ENCODE measurements around the gene TIE1.

Gene TIE1

GRCh38 chr1:43300378-43301094 is at the start of gene TIE1:
Gene TIE1 (plus strand): TSS chr1:43300982. CDS start chr1:43301072, 90 bp downstream.
- DNase-seq = no peak

- no peak for DNase-seq
Measured at GRCh38 chr1:43251024-43251423, 49.8 kb upstream of the TIE1 start.

DNA sequence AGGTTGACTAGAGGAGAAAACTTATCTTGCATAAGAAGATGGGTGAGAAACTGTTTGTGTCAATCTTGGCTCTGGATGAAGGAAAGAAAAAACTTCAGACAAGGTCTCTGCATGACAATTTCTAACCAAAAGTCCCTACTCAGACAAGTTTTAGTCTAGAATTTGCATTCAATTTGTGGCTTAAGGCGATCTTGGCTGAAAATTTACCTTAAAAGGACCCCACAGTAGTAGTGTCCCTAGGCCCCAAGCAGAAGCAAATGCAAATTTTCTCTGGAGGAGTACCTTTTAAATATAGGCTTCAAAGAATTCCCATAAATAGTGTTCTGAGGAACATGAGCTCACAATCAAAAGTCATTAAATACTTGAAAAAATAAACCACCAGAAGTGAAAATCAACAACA is 48.6 kb upstream of the TIE1 start:
- no peak for DNase-seq

DNA sequence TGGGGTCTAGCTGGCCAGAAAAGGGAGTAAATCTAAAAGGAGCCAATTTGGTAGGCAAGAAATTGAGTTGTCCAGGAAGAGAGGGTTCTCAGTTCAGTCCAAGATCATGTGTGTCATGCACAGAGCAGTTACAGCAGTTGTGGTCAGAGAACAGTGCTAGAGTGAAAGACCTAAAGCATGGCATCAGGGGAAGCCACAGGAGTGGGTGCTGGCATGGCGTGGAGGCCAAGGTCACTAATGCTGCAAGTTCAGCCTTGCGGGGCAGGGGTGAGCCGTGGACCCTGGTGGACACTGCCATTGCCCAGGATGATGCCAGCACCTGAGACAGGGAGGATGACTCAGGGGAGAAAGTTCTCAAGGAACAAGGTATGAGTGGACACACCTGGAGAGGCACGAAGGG is 47.6 kb upstream of the TIE1 start:
- no peak for DNase-seq

- DNase-seq = no peak
Measured at GRCh38 chr1:43253876-43254275, 46.9 kb upstream of the TIE1 start.

GRCh38 chr1:43255438-43256210 is 45.2 kb upstream of the TIE1 start:
- DNase-seq = no peak

DNA sequence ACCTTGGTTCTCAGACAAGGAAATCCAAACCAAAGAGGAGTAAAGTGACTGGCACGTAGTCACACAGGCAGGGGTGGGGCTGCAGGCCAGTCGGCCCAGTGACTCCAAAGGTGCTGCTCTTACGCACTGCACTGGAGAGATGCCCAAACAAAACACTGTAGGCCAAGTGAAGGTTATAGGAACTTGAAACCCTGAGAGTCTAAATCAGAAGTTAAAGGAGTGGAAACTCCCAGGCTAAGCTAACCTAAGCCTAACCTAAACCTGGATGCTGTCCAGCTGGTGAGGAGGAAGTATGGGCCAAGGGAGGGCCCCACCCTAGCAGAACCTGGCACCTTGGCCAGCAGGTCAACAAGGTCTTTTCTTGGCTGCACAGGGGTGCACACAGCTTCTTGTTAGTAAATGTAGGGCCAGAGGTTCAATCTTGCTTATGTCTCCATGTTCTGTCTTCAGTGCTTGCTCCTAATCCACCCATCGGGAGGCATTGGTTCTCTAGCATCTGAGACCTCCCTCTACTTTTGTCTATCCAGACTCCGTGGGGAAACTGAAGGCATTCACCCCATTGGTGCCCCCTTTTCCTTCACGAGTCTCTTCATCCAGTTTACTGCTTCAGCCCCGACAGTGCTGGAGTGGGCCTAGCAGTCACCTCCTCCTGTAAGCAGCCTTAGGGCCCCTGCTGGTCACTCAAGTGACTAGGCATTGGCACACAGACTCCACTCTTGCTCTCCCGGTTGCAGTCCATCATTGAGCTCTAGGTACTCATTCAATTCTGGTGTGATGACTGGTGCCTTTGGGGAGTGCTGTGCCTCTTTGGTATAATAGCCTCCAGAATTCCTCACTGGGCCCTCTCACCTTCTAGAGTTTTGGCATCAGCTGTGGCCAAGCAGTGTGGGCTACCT is 43.9 kb upstream of the TIE1 start:
- DNase-seq = no peak

DNA sequence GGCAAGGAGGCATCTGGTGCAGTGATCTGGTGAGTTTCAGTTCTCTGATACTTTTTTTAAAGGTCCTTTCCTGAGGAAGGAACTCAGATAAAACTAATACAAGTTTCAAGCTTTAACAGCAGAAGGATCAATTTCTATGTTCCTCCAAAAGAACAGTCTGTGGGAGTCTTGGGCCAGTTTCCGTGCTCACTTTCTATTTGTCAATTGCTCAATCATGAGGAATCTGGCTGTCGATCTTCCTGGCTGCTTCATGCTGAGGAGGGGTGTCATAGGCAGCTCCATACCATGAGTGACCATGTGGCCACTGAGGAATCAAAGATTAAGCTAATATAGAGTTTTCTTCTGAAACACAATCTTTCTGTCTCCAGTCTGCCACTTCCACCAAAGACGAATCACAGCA is 42.4 kb upstream of the TIE1 start:
- DNase-seq = no peak

DNA sequence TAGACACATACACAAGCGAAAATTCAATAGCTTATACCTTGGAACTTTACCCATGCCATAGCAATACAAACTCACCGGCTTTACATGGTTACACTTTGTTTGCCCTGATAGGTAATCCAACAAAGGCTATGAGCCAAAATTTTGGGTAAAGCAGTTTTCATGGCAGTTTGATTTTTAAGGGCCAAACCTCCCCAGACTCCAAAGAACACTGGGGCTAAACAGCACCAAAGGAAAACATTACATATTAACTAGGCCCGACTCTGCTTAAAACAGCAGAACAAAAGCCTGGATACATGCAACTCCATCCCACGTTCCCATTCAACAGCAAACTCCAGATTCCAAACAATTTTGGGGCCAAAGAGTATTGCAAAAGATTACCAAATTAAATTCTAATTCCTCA is 35.4 kb upstream of the TIE1 start:
- no peak for DNase-seq

- no peak for DNase-seq
Measured at GRCh38 chr1:43266881-43267280, 33.9 kb upstream of the TIE1 start.

GRCh38 chr1:43267291-43267805 is 33.4 kb upstream of the TIE1 start:
- no peak for DNase-seq

DNA sequence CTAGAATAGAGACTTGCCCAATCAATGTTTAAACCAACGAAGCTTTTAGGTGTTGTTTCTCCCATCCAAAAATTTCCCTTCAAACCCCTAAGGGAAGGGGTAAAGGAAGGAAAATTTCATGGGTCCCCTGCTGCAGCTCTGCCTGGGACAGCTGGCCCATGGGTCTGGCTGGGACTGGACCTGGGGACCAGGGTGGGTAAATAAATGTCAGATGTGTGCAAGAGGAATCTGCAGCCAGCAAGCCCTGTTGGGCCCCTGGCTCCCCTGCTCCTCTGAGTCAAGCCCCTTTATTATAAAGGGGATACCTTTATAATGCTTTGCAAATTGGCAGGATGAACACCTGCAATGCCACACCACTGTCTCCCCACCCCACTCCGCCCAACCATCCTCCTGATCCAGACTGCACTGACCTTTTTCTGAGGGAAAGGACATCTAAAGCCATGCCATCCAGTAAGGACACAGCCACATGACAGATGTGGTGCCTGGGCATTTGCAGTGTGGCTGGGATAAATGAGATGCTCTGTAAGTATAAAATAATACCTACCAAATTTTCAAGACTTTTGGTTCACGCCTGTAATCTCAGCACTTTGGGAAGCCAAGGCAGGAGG is 32.9 kb upstream of the TIE1 start:
- no peak for DNase-seq

- DNase-seq = peak; percentile 98
Measured at GRCh38 chr1:43269627-43270375, 31.0 kb upstream of the TIE1 start, which contains the start of gene TMEM125. Gene TMEM125 (plus strand): TSS chr1:43269983. CDS start chr1:43272723, 2,740 bp downstream.

DNA sequence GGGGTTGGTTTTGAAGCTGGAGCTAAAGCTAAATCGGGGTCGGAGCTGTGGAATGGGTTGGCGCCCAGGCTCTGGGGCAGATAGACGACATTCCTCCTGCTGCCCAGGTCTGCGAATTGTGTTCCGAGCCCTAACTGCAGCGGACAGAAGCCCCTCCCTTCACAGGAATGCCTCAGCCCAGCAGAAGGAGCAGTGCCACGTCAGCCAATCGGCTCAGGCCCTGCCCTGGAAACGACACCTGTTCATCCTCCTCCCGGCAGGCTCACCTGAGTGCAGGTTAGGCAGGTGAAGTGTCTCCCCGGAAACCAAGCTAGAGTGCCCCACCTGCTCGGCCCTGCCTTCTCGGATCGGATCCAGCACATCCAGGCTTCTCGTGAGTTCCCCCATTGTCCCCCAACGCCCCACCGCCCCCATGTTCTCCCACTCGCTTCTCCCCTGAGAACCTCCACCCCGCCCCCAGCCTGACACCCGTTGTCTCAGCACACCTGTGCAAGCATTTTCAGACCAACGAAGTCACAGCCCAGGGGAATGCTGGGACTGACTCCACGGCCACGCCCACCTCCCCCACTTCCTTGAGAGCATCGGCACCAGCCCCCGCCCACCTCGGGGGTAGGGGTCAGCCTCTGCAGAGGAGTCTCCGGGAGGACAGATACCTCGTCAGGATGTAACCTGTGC is 30.2 kb upstream of the TIE1 start:
- peak; percentile 87 for DNase-seq

DNA sequence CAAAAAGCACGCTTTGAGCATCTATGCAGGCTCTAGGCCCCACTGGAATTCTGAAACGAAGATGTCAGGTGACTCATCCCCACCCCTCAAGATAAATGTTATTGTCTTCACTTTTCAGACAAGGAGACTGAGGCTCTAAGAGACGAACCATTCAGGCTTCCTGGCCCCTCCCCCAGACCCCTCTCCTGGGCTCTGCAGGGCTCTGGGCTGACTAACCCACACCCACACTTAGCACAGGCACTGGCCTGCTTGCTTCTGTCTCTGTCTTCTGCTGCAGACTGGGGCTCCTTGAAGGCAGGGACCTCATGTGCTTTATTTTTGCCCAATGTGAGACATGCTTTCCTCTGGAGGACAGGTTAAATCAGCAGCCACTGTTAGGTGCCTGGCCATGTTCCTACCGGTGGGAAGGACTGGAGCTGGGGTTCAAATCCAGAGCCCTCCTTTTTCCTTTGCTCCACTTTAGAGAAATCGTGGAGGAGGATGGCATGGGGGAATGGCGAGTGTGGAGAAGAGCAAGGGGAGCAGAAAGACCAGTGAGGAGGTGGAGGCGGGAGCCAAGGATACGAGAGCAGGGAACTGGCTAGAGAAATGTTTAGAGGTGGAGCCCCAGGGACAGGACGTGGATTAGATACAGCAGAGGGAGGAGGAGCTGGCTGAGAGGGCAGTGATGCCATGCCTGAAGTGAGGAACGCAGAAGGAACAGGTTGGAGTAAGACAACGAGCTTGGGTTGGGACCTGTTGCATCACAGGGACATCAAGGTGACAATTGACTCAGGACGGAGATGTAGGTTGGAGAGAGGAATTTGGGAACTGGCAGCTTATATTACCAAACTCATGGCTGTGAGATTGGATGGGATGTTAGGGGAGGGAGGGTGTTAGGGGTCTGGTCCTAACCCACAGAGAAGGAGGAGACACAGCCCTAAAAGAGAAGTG is 29.3 kb upstream of the TIE1 start:
- DNase-seq = no peak

- DNase-seq = no peak
Measured at GRCh38 chr1:43272161-43272560, 28.6 kb upstream of the TIE1 start.

DNA sequence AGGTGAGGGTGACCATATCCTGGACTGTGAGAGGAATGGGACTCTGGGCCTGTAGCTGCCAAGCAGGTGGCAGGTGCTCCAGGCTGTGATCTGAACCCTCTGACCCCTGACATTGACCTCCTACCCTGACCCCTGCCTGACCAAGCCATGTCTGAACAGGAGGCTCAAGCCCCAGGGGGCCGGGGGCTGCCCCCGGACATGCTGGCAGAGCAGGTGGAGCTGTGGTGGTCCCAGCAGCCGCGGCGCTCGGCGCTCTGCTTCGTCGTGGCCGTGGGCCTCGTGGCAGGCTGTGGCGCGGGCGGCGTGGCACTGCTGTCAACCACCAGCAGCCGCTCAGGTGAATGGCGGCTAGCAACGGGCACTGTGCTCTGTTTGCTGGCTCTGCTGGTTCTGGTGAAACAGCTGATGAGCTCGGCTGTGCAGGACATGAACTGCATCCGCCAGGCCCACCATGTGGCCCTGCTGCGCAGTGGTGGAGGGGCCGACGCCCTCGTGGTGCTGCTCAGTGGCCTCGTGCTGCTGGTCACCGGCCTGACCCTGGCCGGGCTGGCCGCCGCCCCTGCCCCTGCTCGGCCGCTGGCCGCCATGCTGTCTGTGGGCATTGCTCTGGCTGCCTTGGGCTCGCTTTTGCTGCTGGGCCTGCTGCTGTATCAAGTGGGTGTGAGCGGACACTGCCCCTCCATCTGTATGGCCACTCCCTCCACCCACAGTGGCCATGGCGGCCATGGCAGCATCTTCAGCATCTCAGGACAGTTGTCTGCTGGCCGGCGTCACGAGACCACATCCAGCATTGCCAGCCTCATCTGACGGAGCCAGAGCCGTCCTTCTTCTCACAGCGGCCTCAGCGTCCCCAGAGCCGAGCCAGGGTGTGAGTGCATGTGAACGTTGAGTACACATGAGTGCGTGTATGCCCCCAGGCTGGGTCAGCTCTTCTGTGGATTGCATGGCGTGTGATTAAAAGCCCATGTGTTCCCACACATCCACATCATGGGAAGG is 27.9 kb upstream of the TIE1 start:
- DNase-seq = no peak

GRCh38 chr1:43273708-43274107 is 27.1 kb upstream of the TIE1 start:
- DNase-seq = no peak
